ENCODE measurements around the gene NSD1.

DNA sequence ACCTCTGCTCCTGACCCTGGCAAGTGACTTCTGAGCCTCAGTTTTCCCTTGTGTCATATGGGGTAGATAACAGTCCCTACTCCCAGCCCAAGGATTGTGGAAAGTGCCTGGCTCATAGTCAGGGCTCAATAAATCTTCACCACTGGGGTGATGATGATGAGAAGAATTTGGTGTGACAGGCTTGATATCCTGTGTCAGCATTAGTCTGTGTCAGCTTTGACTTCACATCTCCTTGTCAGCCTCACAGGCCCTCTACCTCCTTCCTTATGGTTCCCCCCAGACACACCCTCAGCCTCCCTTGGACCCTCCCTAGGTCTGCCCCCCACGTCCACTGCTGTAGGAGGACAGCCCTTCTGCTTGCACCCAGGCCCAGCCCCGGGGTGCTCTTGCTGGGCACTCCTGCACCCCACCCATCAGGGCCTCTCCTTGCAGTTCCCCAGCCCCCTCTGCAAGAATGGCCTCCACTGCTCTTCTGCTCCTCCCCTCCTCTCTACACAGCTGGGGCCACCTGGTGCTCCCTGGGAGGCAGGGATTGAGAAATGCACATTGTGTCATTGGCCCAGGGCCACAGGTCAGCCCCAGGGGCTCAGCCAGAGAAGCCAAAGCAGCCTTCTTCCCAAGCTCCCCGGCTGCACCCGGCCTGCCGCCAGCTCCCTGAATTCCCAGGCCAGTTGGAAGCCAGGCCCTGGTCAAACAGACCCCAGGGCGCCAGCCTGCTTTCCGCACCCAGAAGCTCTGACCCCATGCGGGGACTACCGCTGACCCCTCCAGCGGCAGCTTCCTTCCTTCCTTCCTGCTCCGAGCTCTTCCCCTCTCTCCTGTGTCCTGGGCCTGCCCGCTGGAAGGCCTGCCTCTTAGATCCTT, 39.1 kb upstream of the NSD1 start:
- TF ChIP-seq EZH2phosphoT487 (IDR thresholded peaks at IDR 0.05; ENCODE audit: low read depth, severe bottlenecking, unreplicated experiment) (no peak), EZH2 (IDR thresholded peaks at IDR 0.05; ENCODE audit: borderline replicate concordance) (no peak)
